ENCODE measurements around the gene MAP2K6.
A peak's percentile ranks its signal among the peaks of the same experiment; 100 is the strongest.

MAP2K6 gene

DNA sequence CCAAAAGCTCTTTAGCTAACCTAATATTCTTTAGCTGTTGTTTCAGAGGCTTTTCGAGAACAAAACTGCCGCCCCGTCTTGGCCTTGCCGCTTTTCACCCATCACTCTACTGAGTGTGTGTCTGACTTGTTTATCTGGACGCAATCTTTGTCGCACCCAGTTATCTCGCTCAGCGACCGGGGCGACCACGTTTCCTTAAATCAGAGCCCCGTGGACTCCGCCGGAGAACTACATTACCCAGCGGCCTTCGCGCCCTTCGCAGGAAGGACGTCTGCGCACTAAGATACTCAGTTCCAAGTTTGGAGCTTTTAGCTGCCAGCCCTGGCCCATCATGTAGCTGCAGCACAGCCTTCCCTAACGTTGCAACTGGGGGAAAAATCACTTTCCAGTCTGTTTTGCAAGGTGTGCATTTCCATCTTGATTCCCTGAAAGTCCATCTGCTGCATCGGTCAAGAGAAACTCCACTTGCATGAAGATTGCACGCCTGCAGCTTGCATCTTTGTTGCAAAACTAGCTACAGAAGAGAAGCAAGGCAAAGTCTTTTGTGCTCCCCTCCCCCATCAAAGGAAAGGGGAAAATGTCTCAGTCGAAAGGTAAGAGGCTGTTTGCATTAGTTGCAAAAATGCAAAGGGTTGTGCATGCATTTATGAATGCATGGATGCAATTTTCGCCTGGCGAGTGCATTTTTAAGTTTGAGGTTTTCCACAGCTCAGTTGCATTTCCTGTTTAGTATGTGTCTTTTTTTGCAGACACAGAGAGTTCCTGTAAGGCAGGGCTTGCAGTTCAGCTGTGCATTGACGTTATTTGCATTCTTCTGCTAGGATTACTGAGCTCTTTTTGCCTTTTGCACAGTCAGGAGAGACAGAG lies at the start of gene MAP2K6:
Gene MAP2K6, plus strand, starts transcription at position 290 of the 867 bp plus-strand sequence. Its CDS starts 288 bp downstream, at position 578.
- peak; percentile 71 for DNase-seq

DNA sequence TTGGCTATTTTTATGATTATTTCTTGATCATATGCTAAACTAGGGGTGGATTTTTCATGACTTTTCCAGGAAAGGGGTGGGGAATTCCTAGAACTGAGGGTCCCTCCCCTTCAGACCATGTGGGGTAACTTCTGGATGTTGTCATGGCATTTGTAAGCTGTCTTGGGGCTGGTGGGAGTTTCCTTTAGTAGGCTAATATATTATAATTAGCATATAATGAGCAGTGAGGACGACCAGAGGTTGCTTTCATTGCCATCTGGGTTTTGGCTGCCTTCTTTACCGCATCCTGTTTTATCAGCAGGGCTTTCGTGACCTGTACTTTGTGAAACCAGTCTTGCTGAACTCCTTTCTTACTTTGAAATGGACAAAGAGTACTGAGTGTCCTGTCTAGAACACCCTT lies 47.2 kb upstream of the MAP2K6 start:
- DNase-seq, result peak; percentile 18

DNA sequence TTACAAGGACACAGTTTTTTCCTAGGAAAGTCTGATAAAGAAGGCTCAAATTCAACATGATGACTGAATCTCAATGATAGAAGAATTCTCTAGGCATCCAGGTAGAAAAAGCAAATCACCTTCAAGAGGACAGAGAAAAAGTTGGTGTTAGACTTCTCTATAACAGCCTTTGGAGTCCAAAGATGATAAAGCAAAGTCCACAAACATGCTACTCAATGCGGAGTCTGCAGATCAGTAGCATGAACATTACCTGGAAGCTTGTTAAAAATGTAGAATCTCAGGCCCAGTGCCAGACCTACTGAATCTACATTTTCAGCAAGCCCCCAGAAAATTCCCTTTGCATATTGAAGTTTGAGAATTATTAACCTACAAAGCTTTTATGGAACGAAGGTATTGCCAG lies 41.4 kb upstream of the MAP2K6 start:
- DNase-seq, result no peak

DNA sequence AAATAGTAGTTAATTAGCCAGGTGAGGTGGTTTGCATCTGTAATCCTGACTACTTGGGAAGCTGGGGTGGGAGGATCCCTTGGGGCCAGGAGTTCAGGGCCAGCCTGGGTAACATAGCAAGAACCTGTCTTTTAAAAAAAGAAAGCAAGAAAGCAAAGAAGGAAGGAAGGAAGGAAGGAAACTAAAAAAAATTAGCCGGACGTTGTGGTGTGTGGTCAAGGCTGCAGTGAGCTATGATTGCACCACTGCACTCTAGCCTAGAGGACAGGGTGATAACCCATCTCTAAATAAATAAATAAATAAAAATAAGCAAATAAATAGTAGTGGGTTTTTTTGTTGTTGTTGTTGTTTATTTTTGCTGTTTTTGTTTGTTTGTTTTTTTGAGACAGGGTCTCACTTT lies 39.3 kb upstream of the MAP2K6 start:
- peak; percentile 6 for DNase-seq

DNA sequence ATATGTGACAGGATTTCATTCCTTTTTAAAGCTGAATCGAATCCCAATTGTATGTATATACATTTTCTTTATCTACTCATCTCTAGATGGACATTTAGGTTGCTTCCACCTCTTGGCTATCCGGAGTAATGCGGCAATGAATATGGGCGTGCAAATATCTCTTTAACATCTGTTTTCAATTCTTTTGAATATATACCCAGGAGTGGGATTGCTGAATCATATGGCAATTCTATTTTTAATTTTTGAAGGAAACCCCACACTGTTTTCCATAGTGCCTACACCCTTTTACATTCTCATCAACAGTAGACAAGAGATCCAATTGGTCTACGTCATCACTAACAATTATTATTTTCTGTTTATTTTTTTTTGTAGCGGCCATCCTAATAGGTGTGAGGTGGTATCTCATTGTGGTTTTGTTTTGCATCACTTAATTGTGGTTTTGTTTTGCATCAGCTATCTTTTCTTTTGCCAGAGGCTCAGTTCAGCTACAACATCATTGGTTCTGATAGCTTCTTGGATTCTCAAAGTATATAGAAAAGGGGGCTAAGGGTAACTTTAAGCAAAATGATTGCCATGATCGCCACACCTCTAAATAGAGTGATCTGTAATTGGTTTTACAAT lies 25.6 kb upstream of the MAP2K6 start:
- no peak for DNase-seq

DNA sequence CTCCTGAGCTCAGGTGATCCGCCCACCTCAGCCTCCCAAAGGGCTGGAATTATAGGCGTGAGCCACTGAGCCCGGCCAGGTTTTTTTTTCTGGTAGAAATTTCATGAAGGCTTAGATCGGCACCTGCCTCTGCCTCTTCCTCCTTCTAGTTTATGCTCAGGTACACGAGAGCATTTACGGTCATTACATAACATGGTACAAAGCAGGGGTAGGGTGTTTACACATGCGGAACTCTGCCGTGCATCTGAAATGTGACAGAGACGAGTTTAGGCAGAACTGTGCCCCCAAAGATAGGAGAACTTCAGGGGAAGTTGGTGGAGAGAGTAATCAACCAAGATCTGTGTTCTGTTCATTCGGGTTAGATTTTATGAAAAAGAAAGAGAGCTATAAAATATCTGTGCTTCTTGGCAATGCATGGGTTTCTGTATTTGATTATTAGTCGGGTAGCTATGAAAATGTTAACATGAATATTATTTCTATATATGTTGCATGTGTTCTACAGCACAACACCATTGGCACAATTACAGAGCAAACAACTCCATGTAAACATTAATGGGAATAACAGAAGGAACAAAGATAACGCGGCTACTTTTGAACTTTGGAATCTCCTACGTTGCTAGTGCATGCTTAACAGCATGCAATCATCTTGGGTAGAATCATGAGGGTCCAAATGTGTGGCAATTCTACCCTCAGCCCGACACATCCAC lies 23.5 kb upstream of the MAP2K6 start:
- no peak for DNase-seq

DNA sequence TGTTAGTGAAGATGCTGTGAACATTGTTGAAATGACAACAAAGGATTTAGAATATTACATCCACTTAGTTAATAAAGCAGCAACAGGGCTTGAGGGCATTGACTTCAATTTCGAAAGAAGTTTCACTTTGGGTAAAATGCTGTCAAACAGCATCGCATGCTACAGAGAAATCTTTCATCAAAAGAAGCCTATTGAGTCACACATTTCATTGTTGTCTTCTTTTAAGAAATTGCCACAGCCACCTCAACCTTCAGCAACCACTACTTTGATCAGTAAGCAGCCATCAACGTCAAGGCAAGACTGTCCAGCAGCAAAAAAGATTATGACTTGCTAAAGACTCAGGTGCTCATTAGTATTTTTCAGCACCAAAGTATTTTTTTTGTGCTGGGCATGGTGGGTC lies 13.2 kb upstream of the MAP2K6 start:
- no peak for DNase-seq

DNA sequence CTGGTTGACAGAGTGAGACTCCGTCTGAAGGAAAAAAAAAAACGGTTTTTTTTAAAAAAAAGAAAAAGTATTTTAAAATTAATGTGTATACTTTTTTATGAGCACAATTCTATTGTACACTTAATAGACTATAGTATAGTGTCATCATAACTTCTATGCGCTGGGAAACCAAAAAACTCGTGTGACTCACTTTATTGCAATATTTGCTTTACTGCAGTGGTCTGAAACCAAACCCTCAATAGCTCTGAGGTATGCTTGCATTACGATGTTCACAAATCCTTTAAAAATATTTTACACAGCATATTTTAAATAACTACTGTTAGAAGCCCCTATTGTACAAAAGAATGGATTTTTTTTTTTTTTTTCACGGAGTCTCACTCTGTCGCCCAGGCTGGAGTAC lies 12.4 kb upstream of the MAP2K6 start:
- no peak for DNase-seq

DNA sequence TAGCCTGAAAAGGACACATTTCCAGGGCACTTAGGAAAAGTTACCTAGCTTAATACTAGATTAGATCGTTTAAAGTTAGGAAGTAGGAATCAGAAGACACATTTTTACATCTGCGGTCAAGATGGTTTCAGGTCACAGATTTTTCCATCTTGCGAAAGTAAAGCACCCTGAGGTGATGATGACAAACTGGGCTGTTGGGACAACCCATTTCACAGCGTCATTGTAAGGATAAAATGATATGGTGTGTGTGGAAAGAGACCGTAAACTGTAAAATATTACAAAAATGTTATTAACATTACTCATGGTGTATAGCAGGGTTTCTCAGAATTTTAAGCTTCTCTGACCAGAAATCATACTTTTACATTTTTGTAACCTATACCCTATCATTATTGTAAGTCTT lies 10.1 kb upstream of the MAP2K6 start:
- no peak for DNase-seq

DNA sequence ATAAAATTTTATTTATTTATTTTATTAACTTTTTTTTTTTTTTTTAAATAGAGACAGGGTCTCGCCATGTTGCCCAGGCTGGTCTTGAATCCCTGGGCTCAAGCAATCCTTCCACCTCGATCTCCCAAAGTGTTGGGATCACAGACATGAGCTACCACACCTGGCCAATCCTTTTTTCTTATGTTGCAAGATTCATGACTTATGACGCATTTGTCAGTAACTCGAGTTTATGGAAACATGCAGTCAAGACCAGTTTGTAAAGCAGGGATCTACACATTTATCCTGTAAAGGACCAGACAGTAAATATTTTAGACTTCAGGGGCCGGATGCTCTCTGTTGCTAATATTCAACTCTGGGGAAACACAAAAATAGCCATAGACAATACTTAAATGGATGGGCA lies 9.4 kb upstream of the MAP2K6 start:
- DNase-seq, result no peak

DNA sequence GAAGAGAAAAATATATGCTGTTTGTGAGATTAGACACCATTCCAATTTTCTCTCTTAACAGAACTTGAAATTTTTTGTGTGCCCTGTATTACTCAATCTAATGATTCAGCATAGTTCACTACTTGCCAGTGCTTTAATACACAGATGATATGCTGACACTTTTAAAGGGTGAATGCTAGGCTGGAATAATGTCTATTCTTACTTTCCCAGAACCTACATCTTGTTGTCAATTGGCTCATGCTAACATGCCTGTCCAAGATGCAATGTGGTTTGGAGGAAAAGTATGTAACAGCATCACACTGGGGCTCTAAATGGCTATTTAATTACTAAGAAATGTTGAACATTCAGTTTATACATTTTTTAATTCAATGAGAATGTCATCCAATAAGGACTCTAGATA lies 7.6 kb upstream of the MAP2K6 start:
- DNase-seq, result no peak

DNA sequence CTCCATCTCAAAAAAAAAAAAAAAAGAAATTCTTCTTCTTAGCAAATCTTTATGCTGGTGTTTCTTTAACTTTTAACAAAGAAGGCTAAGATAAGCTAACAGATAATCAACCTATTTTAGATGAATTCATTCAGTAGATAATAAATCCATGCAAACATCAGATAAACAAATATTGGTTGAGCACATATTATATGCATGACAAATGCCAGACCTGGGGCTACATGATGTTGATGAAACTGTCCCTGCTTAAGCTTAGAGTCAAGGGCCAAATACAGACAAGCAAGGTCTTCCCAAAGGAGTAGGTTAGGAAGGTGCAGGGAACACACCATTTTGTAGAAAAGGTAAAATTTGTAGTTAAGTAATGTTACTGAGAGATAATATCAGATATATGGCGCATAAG lies 6.7 kb upstream of the MAP2K6 start:
- DNase-seq, result no peak

DNA sequence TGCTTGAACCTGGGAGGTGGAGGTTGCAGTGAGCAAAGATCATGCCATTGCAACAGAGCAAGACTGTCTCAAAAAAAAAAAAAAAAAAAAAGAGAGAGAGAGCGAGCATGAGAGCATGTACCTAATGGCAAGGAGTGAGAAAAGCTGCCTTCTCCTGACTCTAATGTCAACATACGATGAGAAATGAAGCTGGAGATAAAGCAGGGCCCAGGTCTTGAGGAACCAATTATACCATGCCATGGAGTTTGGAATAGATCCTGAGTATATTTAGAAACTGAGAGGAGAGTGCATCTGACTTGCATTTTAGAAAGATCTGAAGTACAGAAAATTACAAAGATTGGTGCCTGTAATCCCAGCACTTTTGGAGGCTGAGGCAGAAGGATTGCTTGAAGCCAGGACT lies 3.8 kb upstream of the MAP2K6 start:
- DNase-seq, result no peak

DNA sequence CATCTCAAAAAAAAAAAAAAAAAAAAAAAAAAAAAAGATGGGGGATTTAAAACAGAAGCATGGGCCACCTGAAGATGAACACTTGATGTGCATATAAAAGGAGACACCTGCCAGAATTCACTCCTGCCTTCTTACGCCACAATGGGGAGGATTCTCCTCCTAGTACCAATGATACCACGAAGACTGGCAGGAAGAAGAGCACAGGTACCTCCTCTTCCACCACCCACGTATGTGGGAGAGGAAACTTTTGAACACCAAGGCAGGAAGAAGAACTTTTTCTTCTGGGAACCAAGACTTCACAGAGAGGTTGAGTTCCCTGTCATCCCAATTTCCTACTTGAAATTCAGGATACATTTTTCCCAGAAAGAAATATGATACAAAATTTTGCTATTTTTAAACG lies 2.7 kb upstream of the MAP2K6 start:
- DNase-seq, result no peak

DNA sequence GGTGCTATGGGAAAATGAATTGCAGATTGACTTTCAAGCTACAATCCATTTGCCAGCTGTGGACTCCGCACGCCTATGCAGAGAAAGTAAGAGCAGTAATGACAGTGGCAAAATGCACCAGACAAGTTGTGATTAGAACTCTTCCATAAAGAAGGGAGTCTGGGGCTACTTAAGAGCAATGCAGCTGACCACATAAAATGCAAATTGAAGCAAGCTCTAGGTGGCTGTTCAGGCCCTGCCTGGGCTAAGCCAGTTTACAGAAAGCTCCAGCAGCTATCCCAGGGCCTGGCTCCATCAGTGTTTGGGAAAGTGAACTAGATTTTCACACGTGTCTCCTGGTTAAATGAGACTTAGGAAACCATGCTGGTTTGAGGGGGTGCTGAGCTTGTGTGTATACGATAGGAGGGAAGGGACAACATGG lies 2.2 kb upstream of the MAP2K6 start:
- no peak for DNase-seq

DNA sequence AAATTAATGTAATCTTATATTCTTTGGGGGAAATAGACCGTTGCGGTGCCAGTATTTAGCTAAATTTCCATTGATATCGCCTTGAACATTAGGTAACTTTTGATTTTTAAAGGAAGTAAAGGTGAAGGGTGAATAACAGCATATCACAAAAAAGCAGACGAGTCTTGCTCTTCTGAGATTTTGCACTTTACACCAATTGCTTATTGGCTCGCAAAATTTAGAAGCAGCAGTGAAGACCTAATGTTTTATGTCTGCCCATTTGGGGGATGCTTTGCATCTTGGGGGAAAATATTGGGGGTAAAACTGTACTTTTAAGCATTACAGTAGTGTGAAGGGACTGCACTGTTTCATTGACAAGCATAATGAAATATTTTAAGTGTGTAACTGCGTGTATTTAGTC lies 934 bp downstream of the MAP2K6 start:
- DNase-seq, result no peak

DNA sequence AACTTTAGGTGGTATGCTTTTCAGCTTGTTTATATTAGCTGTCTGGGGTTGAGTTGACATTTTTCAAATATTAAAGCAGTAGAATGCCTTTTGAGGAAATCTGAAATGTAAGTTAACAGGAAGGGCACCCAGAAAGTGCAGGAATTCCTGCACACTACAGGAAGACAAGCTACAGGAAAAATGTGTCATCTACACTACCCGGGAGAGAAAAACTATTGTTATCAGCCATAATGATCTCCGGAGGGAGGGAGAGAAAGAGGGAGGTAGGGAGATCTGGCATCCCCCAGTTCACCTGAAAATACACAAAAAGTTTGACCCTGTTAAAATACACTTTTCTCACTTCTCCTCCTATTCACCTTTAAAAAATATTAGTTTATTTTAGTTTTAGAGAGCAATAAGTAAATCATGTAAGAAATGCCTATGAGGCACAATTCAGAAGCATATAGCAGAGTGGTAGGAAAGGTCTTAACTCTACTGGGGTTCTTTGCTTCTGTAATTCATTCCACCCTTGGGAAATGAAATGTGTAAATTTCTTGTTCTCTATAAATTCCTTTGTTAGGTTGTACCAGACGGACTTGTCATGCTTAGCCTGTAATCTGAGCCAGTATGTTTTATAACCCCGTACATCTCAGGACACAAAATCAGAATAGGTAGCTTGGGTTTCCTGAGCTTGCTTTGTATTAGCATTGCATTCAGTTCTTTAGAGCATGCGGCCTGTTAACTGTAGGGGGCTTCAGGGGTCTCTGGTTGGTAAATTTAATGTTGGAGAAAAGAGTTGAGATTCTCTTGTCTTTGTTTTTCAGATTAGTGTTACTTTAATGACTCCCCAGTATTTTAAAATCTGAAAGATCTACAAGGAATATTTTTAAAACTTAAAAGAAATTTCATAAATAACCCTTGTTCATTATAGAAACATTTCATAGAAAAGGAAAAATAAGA lies 3.3 kb downstream of the MAP2K6 start:
- DNase-seq, result no peak

DNA sequence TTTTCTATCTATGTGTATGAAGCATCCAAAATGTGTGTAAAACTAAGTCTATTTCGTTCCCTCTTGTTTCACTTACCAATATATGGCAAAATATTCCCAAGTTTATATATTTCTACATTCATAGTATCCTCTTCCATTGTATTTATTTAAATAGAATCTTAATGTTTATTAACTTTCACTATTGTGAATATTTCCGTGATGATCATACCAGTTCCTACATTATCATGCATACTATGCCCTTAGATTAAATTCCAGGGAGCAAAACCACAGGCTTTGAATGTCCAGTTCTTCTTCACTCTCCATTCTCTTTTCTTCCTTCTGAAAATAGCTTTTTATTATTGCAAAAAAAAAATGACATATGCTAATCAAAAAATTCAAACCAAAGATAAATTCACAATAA lies 4.0 kb downstream of the MAP2K6 start:
- no peak for DNase-seq

DNA sequence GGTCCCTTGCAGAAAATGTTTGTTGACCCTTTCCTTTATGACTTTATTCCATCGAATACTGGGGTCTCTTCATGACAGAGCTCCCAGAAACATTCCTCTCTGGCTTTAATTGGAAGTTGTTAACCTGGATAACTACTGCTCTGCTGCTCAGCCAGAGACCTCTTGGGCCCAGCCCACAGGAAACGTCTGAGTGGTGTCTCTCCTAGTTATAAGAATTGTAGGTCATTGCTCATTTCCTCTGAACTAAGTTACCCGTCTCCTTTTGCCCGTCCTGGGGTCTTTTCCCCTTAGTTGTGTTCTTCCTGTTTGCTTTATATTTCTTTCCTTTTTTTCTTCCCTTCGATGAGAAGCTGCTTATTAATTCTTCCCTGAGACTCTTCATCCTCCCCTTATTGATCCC lies 9.0 kb downstream of the MAP2K6 start:
- DNase-seq, result no peak

DNA sequence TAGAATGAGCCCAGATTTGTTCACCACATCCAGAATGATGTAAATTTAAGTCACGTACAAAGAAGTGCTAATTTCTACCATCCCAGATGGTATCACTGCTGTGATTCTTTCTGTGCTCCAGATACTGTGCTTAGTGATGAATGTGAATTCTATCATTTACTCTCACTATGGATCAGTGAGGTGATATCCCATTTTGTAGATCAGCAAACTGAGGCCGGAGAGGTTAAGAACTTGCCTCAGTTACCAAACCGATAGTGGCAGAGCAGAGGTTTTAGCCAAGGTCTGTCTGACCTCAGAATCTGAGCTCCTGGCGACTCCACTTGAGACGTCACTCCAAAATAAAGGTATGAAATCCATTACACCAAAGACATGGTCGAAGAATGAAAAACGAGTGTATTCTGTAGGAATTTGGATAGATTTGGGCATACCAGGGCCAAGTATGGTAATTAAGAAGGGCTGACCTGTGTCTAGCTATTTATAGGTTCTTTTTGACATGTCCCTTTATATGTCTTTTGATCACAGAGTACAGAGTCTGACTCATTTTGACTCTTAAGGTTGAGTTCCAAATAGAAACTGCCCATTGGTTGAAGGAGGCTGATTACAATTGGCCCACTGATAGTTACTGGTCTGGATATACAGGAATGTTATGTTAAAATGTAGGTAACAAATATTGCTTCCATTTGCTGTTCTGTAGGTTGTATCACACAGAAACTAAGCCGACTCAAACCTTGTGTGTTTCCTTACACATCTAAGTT lies 10.0 kb downstream of the MAP2K6 start:
- no peak for DNase-seq

DNA sequence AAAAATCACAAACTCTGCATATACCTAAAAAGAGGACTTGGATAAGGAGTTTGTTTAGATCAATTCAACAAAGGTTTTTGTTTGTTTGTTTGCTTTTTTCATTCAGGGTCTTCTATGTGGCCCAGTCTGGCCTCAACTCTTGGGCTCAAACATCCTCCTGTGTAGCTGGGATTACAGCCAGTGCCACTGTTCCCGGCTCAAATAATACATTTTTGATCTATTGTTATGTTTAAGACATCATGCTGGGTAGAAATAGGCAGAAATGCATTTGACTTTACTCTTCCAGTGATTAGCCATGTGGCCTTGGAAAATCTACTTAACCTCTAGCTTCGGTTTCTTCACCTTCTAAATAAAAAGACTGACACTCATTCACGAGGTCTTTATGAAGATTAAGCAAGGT lies 11.5 kb downstream of the MAP2K6 start:
- no peak for DNase-seq
